GM19395 (cell line): ENCODE results near the gene FXR1.
"Not testable (repeated sequence)": the region's sequence is repeated elsewhere in the genome, so short reads cannot be mapped to it uniquely, and the experiment has no call there.

Experiments
- ATAC-seq: cut with Tn5 transposase; IDR thresholded peaks from one replicate; pipeline ENCODE4 v1.9.1; 2021; ENCODE audit warnings: mild to moderate bottlenecking, moderate library complexity; ENCODE audit not compliant: unreplicated experiment

FXR1 gene

GRCh38 chr3:180932819-180933218 lies 20.3 kb downstream of the FXR1 start:
- ATAC-seq: no peak

DNA sequence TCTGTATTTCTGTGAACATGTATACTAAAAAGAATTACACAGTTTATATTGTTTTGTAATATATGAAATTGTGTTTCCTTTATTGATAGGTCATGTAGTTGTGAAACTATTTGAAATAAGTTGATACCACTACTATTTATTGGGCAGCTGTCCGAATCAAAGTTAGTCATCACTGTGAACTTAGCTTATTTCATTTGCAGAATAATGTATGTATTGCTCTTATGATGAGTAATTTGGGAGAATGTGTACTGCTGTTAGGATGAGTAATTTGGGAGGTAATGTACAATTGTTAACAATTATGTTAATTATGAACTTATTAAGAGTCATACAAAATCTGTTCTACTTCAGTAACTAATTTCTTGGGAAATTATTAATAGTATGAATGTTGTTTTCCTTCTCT lies 22.2 kb downstream of the FXR1 start:
- ATAC-seq: no peak

DNA sequence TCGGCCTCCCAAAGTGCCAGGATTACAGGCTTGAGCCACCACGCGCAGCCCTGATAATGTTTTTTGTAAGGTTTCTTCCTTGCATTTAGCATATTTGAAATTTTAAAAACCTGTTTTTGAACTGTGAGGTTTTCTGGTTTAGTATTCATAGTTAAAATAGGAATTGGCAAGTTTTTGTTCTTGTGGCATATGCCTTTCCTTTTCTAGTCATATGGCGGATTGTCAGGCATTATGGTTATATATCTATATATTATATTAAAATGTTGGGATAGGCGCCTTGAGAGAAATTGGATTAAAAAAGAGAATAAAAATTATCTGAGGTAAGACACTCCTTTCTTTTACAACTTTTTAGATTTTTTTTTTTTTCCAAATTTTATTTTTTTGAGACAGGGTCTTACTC lies 28.4 kb downstream of the FXR1 start:
- ATAC-seq: no peak

DNA sequence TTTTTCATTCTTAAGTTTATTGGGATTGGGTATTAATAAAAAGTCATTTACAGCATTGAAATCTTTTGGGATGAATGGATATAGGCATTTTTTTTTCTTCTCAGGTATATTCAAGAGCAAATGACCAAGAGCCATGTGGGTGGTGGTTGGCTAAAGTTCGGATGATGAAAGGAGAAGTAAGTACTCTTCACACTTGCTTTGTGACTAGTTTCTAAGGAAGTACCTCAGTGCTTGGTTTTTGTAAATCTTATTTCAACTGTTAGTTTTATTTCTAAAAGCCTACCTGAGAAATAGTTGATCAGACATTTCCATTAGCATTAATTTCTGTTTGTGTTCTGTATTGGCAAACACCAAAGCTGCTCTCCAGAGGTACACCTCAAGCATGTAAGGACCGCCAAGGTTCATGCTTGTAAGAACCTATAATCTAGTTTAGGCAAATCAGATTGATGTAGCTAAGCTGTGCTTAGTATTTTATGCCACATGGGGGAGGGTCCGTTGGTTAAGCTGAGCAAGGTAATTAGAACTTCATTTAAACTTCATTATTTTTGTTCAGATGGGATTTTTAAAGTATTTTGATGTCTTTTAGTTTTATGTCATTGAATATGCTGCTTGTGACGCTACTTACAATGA lies 35.4 kb downstream of the FXR1 start:
- peak; percentile 86 for ATAC-seq

DNA sequence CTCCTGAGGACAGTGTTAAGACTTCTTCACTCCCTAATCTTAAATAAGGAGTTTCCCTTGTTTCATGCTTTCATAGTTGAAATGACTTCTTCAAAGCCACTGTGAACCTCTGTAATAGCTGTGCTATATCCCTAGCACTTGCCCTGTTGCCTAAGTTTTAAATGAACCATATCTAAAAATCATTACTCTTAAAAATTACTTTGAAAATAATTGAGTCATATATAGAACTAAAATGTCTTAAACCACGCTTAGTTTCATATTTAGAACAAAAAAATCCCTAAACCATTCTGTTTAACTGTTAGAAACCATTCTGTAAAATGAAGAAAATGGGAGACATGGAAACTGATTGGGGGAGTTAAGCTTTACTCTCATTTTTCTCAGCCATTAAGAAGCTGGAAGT lies 47.2 kb downstream of the FXR1 start:
- ATAC-seq: peak; percentile 50

GRCh38 chr3:180961087-180961486 lies 48.6 kb downstream of the FXR1 start:
- ATAC-seq: no peak

- ATAC-seq: no peak
These were observed 49.1 kb downstream of the FXR1 start for GRCh38 chr3:180961552-180961951.

DNA sequence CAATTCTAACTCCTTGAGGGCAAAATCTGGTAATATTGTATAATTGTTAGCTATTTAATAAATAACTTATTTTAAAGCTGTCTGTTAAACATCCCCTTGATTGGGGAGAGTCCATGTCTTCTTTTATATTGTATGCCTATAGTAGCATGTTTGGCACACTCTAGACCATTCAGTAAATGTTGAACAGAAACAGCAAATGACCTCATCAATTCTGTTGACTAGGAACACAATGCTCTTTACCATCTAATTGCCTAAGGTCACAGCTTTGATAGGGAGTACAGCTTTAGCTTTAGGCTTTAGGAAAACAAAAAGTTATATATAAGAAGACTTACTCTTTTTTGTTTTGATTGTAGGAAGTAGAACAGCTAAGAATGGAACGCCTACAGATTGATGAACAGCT lies 50.1 kb downstream of the FXR1 start:
- no peak for ATAC-seq

DNA sequence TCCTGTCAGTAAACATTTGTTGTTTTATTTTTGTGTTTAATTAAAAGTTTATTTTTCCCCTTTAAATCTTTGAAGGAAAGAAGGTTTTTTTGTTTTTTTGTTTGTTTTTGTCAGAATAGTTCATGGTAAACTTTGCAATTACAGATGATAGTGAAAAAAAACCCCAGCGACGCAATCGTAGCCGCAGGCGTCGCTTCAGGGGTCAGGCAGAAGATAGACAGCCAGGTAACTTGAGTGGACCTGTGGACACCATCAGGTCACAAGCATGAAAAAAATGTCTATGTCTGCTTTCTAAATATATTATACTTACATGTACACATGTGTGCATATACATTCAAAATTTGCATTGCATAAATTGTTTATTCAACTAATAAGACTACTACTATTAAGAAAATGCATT lies 58.5 kb downstream of the FXR1 start:
- no peak for ATAC-seq

GRCh38 chr3:180973543-180973942 lies 61.1 kb downstream of the FXR1 start:
- ATAC-seq: peak; percentile 79

DNA sequence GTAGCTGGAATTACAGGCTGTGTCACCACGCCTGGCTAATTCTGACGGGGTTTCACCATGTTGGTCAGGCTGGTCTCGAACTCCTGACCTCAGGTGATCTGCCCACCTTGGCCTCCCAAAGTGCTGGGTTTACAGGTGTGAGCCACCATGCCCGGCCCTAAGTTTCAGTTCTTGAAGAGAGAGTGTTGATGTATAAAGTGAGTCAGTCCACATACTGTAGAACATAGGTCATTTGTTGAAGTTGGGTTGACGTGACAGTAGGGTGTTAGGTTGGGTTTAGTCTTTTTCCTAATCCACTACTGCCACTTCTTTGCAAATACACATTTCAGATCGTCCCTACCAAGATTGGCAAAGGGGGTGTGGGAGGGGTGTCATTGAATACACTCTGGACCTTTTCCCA lies 61.8 kb downstream of the FXR1 start:
- no peak for ATAC-seq

- ATAC-seq: no peak
These were observed 65.0 kb downstream of the FXR1 start for GRCh38 chr3:180977498-180977897.

DNA sequence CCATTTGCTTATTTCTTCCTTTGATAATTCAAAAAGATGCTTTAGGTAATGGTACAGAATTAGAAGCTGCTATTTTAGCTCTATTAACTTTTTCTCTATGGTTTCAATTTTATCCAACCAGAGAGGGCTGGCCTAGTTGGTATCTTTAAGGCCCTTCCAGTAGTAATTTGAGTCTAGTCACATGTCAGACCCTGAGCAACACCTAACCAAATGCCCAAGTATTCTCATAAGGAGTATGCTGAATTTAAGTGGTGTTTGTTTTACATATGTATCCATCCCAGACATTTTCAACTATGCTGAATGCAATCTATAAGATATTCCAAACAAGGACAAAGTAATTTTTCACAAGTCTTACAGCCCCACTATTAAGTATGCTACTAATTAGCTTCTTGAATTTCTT lies 67.5 kb downstream of the FXR1 start:
- ATAC-seq: no peak

DNA sequence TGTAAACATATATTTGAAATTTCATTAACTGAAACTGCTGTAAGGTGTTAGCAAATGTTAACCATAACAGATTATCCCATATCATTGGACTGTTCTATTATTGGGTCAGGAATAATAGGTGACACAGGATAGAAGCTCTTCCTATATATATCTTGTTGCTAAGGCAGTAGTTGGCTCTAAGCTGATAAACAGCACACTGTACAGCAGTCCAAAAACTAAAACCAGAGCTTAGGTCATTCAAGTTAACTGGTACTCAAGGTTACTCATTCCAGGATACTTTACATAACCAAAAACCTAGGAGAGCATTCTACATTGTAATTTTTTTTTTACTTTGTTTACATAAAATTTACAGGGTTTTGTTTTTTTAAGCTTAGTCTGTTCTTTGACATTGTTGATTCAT lies 68.1 kb downstream of the FXR1 start:
- no peak for ATAC-seq

DNA sequence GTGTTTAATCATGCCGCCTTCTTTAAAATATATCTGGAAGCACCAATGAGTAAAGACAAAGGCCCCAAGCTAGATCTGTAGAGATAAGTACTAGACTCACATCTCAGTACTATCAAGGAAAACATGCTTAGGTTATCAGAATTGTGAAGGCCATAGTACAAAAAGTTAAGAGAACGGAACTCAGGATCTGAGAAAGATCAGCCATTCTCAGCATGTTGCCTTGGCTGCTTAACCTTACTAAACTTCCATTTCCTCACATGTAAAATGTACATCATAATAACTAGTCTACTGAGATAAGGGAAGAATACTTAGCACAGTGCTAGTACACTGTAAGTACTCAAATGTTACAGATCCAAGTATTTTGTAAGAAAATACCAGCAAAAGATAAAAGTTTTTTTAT lies 69.4 kb downstream of the FXR1 start:
- ATAC-seq: no peak

- no peak for ATAC-seq
These were observed 70.7 kb downstream of the FXR1 start for GRCh38 chr3:180983136-180983535.

GRCh38 chr3:180986366-180986765 lies 73.9 kb downstream of the FXR1 start:
- ATAC-seq: not testable (repeated sequence)

GRCh38 chr3:180987344-180987743 lies 74.9 kb downstream of the FXR1 start:
- ATAC-seq: no peak

DNA sequence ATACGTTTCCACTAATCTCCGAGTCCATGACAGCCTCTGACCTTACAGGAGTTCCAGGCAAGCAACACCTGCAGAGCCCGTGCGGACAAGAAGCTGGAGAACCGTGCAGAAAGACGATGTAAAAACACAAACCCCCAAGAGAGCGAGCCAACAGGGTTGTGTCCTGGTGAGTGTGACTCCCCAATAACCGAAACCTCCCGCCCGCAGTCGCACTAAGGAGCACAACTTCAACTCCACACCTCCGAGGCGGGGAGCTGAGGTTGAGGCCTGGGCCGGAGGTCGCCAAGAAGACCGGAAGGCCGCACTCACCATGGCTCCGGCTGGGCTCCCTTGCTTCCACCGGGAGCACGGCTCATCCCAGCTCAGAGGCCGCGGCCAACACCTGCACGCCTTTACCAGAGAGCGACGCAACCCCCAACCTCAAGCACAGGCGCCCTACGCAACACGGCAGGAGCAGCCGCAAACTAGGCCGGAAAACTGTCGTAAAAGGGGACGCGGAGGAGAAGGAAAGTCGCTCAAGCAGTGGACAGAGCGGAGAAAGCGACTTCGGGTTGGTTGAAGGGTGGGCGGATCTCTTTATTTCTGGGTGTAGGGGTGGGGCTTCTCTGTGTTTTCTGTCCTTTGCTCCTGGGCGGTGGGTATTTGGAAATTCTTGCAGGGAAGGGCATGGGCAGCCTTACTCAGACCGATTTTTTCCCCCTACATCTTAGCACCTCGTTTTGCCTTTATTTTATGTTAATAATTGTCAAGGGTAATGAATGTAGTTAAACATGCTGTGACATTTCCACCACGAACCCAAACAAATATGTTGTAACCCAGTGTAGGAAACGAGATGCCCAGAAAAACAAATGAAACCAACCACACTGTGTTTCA lies 77.1 kb downstream of the FXR1 start, which contains the start of gene DNAJC19:
TSS of gene DNAJC19 (minus strand) at position 446 of the 873 bp plus-strand sequence. CDS start at position 312, 134 bp downstream.
- ATAC-seq: peak; percentile 98

- no peak for ATAC-seq
These were observed 78.0 kb downstream of the FXR1 start for GRCh38 chr3:180990505-180990904.

GRCh38 chr3:180996415-180996932 lies 84.0 kb downstream of the FXR1 start:
- no peak for ATAC-seq

- not testable (repeated sequence) for ATAC-seq
These were observed 89.9 kb downstream of the FXR1 start for GRCh38 chr3:181002331-181002730.
